GM12864 (cell line): ENCODE results near the gene ATP10A.

Source experiments
- DNase-seq: peaks from one replicate; pipeline ENCODE4 v3.0.0-alpha.2; 2011; ENCODE audit warnings: low read depth
- H3K4me3 ChIP-seq: 2 replicates; pipeline ENCODE4 v1.5.1; 2011; ENCODE audit warnings: mild to moderate bottlenecking, low read depth, low read length, control low read depth
- TF ChIP-seq, protein P1 (sequence below): IDR thresholded peaks from 2 replicates; pipeline ENCODE4 v1.5.1; 2011; ENCODE audit warnings: low read depth, mild to moderate bottlenecking, moderate library complexity, low read length, control low read depth, inconsistent platforms; ENCODE audit errors: missing control alignments

ATP10A gene

DNA sequence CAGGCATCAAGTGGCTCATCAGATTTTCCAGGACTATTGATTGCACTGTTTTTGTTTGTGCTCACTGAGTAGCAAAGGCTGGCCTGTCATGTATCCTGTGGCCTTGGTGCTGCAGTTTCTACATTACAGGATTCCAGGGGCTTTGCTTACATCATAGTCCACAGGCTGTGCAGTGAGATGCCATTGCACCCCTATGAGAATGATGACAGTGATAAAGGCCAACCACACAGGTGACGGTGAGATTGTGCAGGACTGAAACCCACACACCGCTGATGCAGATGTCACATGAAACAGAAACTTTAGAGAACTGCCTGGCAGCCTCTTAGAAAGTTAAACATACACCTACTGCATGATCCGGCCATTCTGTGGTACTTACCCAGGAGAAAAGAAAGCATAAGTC, 229.3 kb downstream of the ATP10A start:
- no peak for DNase-seq
- TF ChIP-seq, protein P1, sequence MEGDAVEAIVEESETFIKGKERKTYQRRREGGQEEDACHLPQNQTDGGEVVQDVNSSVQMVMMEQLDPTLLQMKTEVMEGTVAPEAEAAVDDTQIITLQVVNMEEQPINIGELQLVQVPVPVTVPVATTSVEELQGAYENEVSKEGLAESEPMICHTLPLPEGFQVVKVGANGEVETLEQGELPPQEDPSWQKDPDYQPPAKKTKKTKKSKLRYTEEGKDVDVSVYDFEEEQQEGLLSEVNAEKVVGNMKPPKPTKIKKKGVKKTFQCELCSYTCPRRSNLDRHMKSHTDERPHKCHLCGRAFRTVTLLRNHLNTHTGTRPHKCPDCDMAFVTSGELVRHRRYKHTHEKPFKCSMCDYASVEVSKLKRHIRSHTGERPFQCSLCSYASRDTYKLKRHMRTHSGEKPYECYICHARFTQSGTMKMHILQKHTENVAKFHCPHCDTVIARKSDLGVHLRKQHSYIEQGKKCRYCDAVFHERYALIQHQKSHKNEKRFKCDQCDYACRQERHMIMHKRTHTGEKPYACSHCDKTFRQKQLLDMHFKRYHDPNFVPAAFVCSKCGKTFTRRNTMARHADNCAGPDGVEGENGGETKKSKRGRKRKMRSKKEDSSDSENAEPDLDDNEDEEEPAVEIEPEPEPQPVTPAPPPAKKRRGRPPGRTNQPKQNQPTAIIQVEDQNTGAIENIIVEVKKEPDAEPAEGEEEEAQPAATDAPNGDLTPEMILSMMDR: no peak
- no peak overlapping the region for H3K4me3 ChIP-seq

DNA sequence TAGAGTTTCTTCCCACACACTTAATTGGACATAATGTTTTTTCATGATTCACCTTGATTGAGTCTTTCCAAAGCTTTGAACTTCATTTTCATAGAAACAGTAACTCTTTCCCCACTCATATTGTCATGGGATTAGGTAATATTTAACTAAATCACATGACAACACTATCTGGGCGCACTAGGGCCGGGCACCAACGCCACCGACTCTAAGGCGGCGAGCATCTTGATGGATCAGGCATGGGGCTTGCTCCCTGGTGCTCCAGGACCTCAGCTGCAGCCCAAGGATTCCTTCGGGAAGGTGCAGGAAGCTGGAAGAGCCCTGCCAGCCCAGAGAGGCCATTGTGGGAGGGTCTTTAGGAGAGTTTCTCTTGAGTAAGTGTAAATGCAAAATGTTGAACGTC, 231.2 kb downstream of the ATP10A start:
- TF ChIP-seq, protein P1: no peak
- H3K4me3 ChIP-seq: no peak overlapping the region
- DNase-seq: no peak
